Measurements from ENCODE around the gene COPS6.
A peak's percentile ranks its signal among the peaks of the same experiment; 100 is the strongest.

The COPS6 gene

GRCh38 chr7:100102950-100103840, 14.4 kb downstream of the COPS6 start:
- DNase-seq: peak; percentile 98

- no peak for DNase-seq
Observed at GRCh38 chr7:100105534-100105933, 16.8 kb downstream of the COPS6 start.

DNA sequence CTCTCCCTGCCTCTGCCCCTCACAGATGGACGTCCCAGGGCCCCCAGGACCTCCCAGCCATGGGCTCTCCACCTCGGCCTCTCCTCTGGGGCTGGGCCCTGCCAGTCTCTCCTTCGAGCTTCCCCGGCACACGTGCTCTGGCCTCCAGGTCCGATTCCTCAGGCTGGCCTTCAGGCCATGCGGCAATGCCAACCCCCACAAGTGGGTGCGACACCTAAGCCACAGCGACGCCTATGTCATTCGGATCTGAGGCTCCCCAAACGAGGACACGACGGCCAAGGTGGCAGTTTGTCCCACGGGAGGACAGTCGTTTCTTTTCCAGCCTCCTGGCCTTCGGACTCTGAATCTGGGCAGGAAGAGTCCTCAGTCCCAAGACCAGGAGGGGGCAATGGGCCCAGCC, 17.9 kb downstream of the COPS6 start:
- no peak for DNase-seq

GRCh38 chr7:100107125-100107737, 18.5 kb downstream of the COPS6 start:
- no peak for DNase-seq

- no peak for DNase-seq
Observed at GRCh38 chr7:100107890-100108289, 19.1 kb downstream of the COPS6 start.

GRCh38 chr7:100109521-100110163, 20.9 kb downstream of the COPS6 start:
- DNase-seq: no peak

DNA sequence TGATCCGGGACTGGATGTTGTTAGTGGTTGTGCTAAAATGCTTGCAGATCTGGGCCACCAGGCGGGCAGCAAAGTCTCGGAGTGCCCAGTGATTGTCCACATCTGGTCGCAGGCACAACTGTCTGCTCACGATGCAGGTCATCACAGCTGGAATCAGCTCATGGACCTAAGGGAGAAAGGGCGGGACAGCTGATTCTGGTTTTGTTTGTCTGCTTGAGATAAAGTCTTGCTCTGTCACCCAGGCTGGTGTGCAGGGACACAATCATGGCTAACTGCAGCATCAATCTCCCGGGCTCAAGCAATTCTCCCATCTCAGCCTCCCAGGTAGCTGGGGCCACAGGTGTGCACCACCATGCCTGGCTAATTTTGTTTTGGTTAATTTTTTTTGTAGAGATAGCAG, 22.4 kb downstream of the COPS6 start:
- no peak for DNase-seq

- DNase-seq: no peak
Observed at GRCh38 chr7:100111914-100112313, 23.1 kb downstream of the COPS6 start.

GRCh38 chr7:100115026-100115425, 26.3 kb downstream of the COPS6 start:
- DNase-seq: no peak

GRCh38 chr7:100118388-100119071, 29.8 kb downstream of the COPS6 start:
- DNase-seq: no peak

DNA sequence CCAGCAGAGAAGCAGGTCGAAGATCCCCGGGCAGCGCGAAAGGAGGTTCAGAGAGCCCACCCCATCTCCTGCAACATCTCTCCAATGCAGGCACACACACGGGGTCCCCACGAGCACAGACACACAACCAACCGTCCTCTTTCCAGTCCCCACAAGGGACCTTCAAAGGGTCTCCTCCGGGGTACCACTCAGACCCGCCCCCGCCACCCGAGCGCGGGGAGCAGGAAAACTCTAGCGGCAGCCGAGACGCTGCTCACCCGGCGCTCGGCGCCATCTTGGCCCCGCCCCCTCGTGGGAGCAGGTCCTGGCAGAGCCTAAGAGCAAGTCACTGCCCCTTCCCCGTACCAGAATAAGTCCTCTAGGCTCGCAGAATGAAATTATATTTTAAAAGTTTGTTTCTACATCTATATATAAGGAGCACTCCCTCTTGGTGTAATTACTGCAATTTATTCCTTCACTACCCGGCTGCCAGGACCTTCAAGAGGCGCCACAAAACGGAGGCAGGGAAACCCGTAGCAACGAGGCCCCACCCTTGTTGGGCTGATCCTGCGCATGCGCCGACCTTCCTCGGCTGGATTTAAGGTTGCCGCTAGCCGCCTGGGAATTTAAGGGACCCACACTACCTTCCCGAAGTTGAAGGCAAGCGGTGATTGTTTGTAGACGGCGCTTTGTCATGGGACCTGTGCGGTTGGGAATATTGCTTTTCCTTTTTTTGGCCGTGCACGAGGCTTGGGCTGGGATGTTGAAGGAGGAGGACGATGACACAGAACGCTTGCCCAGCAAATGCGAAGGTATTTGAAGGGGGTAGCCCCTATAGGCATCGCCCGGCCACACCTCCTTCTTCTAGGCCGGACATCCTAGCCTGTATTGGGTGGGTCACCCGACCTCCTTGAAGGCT, 30.6 kb downstream of the COPS6 start, which contains the start of the genes CNPY4 and TAF6:
CNPY4 (plus strand) TSS at position 563 of the 898 bp plus-strand sequence; CDS start at position 674, 111 bp downstream.
TAF6 (minus strand) TSS at position 287 of the 898 bp plus-strand sequence. CDS start 5,149 bp downstream, outside the sequence.
- DNase-seq: peak; percentile 96

- peak; percentile 67 for DNase-seq
Observed at GRCh38 chr7:100119970-100120732, 31.4 kb downstream of the COPS6 start.

GRCh38 chr7:100120733-100121036, 31.9 kb downstream of the COPS6 start:
- no peak for DNase-seq

GRCh38 chr7:100122067-100122466, 33.3 kb downstream of the COPS6 start:
- DNase-seq: no peak

DNA sequence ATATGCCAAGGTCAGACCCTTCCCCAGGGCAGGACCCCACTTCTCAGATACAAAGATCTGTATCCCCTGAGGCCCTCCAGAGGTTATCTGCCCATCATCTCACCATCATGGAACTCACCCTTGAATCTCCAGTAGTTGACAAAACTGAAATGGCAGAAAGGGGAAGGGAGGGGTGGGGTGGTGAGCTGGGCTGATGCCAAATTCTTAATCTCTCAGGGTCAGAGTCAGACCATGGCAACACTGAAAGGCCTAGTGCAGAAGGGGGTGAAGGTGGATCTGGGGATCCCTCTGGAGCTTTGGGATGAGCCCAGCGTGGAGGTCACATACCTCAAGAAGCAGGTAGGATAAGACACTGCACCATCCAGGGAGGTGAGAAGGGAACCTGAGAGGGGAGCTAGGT, 33.8 kb downstream of the COPS6 start:
- no peak for DNase-seq

DNA sequence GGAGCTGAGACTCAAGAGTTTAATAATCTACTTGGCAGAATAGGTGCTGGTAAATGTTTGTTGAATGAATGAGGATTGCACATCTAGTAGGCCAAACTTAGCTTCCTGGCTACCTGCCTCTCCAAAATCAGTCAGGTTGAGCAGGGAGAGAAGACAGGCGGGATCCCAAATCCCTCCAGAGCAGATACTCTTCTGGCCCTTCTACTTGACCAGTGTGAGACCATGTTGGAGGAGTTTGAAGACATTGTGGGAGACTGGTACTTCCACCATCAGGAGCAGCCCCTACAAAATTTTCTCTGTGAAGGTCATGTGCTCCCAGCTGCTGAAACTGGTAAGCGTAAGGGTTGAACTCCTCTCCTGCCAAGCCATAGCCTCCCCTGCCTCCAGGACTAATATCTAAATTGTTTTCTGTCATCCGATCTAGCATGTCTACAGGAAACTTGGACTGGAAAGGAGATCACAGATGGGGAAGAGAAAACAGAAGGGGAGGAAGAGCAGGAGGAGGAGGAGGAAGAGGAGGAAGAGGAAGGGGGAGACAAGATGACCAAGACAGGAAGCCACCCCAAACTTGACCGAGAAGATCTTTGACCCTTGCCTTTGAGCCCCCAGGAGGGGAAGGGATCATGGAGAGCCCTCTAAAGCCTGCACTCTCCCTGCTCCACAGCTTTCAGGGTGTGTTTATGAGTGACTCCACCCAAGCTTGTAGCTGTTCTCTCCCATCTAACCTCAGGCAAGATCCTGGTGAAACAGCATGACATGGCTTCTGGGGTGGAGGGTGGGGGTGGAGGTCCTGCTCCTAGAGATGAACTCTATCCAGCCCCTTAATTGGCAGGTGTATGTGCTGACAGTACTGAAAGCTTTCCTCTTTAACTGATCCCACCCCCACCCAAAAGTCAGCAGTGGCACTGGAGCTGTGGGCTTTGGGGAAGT, 35.8 kb downstream of the COPS6 start:
- no peak for DNase-seq

- no peak for DNase-seq
Observed at GRCh38 chr7:100126239-100126930, 37.6 kb downstream of the COPS6 start.

- DNase-seq: peak; percentile 88
Observed at GRCh38 chr7:100126931-100127865, 38.4 kb downstream of the COPS6 start, which contains the start of gene MBLAC1. TSS of gene MBLAC1 (plus strand) at chr7:100126967. CDS start at chr7:100127396, 429 bp downstream.
